GM21737 (cell line): ENCODE measurements around the gene CLCN1.

Experiments
- ATAC-seq: cut with Tn5 transposase; IDR thresholded peaks from one replicate; pipeline ENCODE4 v1.9.1; 2021; ENCODE audit warnings: mild to moderate bottlenecking, moderate library complexity; ENCODE audit not compliant: unreplicated experiment

Gene CLCN1

DNA sequence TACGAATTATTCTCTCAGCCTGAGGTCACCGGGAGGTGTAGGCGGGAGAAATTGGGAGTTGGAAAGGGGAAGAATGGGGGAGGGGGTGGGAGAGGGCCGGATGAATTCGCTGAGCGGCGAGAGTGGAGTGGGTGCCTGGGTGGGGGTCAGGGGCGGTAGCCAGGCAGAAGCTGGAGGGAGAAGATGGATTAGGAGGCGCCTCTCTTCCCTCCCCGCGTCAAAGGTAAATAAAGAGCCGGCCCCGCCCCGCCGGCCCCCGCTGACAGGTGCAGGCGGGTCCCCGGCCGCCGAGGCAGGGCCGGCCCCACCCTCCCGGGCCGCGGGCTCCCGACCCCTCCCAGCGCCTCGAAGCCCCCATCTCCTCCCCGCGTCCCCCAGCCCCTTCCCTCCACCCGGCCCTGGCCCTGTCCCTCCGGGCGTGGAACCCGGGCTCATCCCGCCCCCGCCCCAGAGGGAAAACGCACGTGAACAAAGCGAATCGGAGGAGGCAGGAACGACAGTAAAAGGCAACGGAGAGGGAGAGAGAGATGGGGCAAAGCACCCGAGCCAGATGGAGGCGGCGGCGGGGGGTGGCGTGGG is 45.7 kb downstream of the CLCN1 start:
- ATAC-seq = no peak

DNA sequence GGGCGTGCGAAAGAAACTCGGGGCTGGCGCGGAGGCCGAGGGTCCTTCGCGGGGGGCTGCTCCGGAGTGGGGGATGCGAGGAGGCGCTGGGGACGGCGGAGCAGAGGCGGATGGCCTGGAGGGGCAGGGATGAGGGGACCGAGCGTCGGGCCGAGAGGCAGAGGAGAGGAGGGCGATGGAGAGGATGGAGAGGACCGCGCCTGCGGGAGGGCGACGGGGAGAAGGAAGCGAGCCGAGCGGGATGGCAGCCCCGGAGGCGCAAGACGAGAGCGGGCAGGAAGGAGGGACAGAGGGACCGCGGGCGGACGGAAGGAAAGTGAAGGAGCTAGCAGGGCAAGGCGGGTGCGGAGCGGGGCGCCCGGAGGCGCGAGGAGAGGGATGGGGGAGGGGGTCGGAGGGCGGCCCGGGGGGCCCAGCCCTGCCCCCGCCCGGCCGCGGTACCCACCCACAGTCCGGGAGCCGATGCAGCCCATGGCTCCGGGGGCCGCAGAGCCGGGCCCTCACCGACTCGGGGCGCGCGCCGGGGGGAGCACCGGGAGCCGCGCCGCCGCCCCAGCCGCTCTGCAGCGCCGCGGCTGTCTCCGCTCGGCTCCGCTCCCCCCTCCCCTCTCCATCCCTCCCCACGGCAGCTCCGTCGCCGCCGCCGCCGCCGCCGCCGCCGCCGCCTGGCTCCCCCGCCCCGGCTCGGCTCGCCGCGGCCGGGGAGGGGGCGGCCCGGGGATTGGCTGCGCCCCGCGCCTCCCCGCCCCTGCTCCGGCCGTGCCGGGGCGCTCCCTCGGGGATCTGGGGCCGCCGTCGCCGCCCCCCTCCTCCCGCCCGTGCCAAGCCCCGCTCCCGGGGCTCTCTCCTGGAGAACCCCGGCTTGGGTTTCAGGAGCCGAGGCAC is 46.5 kb downstream of the CLCN1 start, which contains the start of gene FAM131B:
FAM131B (minus strand) TSS at position 583 of the 885 bp plus-strand sequence; CDS start at position 473, 110 bp downstream.
- ATAC-seq = no peak

DNA sequence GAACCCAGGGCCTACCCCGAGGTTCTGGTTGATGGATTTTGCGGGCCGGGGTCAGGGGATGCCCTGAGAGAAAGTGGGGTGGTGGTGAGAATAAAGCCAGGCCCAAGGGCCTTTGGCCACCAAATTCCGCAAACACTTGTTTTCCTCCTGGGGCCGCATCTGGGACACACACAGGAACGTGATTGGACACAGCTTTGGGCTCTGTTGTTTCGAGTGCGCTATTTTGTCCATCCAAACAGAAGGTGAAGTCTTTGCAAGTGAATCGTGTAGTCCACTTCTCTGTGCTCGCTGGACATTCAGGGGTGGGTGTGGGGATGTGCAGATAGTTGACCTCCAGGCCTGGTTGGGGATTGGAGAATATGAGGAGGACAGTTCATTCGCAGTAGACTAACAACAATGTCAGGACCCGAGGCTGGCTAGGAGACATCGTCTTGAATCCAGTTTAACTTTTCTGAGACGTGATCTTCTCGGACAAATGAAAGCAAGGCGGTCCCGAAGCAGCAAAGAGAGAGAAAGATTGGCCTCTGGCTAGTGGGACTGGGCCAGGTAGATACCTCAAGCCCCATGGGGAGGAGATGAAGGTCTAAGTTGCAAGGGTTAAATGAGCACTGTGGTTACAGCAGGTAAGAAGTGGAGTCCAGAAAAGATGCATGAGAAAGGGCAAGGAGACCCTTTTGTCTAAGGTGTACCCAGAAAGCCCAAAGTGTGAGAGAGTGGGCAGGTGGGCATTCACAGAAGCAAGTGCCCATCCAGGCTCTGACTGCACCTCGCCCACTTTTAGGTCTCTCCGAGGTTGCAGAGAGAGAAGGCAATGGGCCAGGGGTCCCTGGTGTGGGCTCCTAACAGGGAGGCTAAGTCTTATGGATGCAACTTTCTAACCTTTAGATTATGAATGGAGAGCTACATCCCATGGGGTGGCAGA is 47.4 kb downstream of the CLCN1 start:
- no peak for ATAC-seq

DNA sequence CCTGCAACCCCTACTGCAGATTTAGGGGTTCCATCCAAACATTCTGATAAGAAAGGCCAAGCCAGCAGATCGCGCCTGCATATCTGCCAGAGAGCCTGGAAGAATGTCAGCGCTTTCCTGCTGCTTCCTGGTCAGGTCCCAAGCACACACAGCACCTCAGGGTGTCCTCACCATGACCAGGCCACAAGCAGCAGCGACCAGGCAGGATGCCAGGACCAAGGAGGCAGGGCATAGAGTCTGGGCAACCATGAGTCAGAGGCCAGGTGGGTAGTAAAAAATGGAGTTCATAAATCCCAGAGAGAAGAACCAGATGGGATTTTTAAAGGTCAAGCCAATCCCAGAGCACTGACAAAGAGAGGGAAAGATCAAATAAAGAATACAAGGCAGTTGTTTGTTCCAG is 52.1 kb downstream of the CLCN1 start:
- ATAC-seq = no peak

DNA sequence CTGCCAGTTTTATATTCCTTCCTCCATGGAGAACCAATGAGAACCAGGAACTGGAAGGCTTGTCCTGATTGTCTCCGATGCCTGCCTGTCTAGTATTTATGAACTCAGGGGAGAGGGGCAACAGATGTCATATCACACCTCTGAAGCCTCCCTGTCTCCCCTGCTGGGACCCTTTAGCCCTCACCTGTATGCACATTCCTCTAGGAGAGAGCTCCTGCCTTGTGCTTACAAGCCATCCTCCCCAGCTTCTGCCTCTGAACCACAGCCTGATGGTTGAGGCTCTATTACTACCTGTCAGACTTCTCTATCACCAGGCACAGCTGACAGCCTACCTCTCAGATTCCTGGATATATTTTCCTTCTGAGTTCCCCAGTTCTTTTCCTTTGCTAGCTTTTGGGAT is 52.5 kb downstream of the CLCN1 start:
- ATAC-seq = no peak

DNA sequence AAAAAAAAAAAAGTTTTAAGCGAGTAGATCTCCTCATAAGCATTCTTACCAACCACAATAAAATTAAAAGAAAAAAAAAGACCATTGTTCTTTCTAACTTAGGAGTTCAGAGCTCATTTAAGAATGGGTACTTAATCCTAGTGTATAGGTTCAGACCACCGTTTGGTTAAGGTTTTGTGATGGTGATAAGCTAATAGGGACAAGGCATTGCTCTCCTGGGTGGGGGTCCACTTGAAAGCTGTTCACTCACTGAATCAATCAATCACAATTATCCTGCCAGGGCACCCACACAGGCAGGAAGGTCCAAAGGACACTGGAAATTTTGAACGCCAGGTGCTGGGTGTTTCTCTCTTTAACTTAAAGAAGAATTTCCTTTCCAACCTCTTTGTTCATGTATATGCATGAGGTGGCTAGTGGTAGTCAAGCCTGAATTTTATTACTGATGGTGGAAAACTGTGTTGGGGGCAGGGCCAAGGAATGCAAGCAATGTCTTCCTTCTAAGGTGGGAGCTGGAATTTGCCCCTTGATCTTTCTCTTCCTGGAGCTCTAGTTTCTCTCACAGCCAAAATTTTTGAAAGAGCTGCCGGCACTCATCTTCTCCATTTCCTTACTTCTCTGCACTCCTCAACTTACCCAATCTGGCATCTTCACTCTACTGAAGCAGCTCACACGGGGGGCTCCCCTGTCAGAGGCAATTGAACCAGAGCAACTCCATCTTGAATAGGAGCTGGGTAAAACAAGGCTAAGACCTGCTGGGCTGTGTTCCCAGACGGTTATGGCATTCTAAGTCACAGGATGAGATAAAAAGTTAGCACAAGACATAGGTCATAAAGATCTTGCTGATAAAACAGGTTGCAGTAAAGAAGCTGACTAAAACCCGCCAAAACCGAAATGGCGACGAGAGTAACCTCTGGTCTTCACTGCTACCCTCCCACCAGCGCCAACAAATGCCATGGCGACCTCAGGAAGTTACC is 54.1 kb downstream of the CLCN1 start:
- ATAC-seq = no peak

DNA sequence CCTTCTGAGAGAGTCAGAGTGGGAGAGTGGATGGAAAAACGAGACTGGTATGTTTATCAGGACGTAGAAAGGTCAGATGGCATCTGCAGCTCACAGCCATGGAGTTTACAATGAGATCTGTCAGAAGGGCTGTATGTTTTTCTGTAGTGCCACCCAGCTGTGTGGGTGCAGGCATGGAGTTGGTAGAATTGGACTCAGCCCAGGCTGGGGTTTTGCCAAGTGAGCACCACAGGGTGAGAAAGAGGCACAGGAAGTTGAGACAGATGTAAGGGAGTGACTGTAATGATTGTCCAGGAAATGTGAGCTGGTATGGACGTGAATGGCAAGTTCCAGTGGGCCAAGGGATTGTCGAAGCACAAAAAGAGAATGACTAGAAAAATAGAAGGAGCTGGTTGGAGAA is 56.2 kb downstream of the CLCN1 start:
- no peak for ATAC-seq

DNA sequence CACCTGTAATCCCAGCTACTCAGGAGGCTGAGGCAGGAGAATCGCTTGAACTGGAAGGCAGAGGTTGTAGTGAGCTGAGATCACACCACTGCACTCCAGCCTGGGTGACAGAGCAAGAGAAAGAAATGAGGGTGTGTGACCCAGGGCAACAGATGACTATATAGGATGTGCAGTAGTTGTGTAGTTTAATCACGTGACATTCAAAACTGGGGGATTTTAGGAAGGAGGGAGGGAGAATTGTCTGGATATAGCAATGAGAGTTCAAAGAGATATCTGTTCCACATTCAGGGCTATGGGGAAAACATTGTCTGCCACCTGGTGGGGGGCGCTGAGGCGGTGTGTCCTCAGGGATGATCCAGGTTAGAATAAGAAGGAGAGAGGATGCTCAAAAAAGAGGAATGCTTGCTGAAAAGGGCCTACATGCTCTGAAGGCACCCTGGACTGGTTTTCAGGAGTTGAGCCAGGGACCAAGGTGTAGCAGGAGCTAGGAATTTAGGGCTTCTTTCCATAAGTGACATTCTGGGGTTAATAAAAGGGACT is 57.4 kb downstream of the CLCN1 start:
- ATAC-seq = no peak

DNA sequence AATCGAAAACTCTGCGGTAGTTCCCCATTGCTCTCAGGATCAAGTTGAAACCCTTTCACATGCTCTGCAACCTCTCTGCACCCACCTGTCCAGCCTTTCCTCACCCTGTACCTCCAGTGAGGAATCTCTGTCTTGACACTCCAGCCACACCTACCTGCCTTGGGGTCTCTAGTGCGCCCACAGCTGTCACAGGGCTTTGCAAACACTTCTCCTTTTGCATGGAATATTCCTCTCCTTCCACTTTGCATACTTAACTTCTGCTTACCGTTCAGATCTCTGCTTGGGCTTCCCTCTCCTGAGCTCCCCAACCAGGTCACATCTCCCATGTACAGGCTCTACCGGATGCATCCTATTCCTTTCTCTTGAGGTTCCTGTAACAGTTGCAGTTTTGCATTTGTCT is 58.6 kb downstream of the CLCN1 start:
- ATAC-seq = no peak

DNA sequence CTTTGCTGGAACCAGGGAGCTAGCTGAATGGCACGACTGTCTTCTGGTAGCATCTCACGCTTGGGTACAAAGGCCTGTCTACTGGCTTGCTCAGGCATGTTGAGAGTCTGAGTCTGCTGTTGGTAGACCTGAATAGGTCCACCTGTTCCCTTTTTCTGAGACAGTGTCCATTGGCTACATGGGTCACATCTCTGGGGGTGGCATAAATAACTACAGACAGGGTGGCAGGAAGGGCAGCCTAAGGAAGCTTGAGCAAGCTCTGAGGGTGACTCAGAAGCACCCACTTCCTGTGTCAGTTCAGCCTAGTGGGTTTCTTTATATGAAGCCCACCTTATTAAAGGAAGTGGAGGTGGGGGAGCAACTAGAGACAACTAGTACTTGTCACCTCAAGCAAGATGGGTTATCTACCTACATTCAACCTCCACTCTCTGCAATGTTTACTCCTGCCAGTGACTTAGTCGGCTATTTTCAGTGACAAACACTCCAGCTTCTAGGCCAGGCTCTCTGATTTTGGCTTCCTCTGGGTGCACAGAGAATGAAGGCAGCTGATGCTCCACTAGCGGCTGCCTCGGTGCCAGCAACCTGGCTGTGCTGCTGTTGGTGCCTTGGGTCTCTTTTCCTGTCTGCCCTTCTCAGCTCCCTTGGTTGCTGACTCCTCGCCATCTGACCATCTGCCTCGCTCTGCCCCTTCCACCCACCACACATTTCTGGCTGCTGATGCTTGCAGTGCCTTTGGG is 59.6 kb downstream of the CLCN1 start:
- ATAC-seq = no peak

DNA sequence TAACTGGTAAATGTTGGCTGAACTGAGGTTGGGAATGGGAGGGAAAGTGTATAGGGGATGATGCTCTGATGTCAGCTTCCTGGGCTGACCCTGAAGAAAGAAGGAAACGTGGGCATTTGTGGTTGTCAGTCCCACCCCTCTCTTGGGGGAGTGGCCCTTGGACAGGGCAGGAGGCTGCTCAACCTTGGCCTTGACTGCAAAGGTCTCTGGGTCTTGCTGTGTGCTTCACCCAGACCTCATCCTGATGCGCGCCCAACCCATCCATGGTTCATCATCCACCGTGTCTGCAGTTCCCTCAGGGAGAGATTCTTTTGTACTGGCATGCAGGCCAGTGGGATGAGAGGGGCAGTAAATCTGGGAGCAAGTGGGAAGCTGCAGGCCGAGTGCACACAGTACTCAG is 60.5 kb downstream of the CLCN1 start:
- ATAC-seq = no peak

DNA sequence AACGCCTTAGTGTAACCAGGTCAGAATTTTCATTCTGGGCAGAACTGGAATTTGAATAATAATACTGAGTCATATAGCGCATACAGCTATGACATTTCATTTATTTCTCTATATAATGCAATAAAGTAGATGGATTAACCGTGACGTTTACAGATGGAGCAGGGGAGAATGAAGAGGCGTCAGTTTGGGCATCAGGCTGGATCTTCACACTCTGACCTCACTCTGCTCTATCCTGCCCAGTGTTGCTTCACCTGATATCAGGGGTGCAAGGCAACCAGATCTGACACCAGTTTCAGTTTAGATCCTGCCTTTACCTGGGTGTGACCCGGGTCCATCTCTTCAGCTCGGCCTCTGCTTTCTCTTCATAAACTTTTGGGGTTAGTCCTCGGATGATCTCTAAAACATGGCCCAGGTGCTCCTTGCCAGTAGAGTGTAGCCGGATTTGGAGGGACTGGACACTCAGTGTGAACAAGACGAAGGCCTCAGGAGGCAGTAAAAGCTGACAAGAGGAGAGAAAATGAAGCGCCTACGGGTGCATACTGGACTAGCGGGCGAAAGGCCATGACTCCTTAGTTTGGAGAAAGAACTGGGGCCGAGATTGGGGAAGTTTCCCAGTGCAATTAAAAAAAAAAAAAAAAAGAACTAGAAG is 63.8 kb downstream of the CLCN1 start:
- no peak for ATAC-seq

DNA sequence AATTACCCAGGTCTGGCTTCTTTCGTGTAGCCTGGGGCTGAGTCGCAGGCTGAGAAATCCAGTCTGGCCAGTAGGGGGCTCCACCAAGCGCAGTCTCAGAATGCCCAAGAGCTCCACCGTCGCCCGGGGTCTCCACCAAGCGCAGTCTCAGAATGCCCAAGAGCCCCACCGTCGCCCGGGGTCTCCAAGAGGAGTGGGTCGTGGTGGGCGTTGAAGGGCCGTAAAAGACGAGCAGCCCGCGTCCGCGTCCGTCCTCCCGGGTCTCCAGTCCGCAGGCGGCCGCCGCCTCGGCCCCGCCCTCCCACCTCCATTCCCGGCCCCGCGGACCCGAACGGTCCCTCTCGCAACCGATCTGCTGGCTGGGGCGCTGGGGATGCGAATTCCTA is 64.3 kb downstream of the CLCN1 start:
- ATAC-seq = peak; percentile 43

DNA sequence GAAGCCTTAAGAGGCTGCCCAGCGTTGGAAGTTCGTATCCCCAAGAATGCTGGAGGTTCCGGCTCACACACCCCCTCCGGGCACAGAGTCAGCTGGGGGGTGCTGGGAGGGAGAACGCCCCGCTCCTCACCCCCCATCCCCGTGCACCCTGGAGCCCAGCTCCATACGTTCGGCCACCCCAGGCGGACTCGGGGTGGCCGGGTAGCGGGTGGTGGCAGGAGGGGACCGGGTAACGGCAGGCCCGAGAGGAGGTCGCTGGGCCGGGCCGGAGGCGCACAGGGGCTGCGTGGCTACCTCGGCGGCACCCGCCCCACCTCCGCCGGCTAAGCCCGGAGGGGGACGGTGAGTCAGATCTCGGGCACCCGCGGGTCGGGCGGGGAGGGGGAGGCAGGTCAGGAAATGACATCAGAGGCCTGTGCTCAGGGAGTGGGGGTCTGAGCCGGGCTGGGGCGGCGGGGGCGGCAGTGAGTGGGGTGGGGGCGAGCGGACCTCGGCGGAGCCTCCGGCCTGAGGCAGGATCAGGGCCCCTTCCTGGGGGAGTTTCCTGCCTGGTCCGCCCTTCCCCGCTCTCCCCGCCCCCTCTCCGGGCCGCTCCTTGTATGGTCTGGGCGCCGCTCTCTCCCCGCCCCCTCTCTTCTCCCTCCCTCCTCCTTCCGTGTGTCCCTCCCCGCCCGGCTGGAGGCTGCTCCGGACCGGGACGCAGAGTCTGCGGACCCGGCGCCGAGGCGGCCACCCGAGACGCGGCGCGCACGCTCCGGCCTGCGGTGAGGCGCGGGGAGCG is 64.9 kb downstream of the CLCN1 start, which contains the start of gene ZYX:
ZYX (plus strand) TSS at position 700 of the 781 bp plus-strand sequence. CDS start 227 bp downstream, outside the sequence.
- ATAC-seq = peak; percentile 74

DNA sequence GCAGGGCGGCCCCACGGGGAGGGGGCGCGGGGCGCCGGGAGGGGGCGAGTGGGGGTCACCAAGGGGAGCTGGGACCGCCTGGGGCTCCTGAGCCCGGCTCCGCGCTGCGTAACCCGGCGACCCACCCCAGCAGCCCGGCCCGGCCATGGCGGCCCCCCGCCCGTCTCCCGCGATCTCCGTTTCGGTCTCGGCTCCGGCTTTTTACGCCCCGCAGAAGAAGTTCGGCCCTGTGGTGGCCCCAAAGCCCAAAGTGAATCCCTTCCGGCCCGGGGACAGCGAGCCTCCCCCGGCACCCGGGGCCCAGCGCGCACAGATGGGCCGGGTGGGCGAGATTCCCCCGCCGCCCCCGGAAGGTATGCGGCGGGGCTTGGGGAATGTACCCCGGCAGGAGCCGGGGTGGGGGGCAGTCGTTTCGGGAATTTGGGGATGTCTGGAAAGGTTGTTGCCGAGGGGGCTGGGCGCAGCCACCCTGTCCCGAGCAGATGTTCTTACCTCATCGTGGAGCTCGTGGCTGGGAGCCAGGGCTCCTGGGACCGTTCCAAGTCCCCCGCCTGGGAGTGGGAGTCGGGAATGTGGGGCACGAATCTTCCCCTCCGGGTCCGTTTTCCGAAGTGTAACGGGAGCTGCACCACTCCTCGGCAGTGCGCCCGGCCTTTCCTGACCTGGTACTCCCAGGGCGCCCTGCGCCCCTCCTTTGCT is 65.7 kb downstream of the CLCN1 start:
- peak; percentile 14 for ATAC-seq

DNA sequence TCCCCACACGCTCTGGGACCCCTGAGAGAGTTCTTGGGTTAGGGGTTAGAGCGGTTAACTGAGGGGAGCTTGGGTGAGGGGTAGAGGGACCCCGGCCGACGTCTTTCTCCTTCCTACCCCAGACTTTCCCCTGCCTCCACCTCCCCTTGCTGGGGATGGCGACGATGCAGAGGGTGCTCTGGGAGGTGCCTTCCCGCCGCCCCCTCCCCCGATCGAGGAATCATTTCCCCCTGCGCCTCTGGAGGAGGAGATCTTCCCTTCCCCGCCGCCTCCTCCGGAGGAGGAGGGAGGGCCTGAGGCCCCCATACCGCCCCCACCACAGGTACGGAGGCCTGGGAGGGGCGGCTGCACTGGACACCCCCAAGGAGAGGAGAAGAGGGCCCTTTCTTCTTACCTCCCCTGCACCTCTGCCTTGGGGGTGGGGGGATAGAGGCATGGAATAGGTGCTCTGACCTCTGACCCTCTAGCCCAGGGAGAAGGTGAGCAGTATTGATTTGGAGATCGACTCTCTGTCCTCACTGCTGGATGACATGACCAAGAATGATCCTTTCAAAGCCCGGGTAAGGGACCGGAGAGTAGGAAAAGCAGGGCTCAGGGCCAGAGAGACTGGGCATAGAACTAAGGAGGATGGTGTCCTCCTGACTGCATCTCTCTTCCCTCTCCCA is 66.3 kb downstream of the CLCN1 start:
- no peak for ATAC-seq
